IPS DF 4.7 (cell line): ENCODE results near the gene JAKMIP2.

Source experiments
- DNase-seq: peaks from one replicate; pipeline ENCODE4 v3.0.0-alpha.2; 2013; ENCODE audit warnings: low spot score; ENCODE audit errors: extremely low read depth

The JAKMIP2 gene

GRCh38 chr5:147699496-147700088 lies 82.9 kb downstream of the JAKMIP2 start:
- no peak for DNase-seq

- no peak for DNase-seq
These were observed 85.1 kb downstream of the JAKMIP2 start for GRCh38 chr5:147697380-147697779.

GRCh38 chr5:147694772-147695171 lies 87.8 kb downstream of the JAKMIP2 start:
- no peak for DNase-seq

GRCh38 chr5:147693233-147693632 lies 89.3 kb downstream of the JAKMIP2 start:
- DNase-seq: no peak

- no peak for DNase-seq
These were observed 91.4 kb downstream of the JAKMIP2 start for GRCh38 chr5:147691130-147691529.

DNA sequence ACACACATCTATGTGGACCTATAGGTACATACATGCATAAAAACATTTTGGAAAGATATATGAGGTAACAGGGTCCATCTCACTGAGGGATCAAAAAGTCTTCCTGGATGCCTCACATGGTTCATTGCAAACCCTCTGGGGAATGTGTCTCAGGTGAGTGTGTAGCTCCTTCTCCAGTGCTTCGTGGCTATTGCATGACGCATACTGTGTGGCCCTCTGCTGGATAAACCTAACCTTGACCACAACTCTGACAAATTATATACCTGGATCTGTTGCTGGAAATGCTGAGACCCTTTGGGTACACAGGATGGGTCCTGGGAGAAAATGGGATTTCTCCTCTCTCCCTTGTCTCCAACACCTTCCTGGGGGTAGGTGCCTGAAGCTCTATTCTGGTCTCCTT lies 91.9 kb downstream of the JAKMIP2 start:
- DNase-seq: peak; percentile 22

DNA sequence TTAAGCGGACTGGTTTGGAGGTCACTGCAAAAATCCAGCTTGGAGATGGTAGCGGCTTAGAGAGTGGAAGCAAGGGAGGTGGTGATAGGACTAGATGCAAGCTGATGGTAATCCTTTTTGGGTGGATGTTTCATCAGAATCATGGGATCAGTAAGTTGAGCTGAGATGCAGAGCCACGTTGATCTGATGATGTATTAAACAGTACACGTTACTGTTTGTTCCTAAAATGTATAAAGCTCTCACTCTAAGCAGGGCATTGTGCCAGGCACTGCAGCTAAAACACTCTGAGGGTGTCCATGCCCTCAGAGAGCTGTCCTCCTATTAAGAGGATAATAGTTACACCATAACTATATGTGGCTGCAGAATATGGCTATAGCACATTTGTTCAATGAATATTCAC lies 93.1 kb downstream of the JAKMIP2 start:
- no peak for DNase-seq

DNA sequence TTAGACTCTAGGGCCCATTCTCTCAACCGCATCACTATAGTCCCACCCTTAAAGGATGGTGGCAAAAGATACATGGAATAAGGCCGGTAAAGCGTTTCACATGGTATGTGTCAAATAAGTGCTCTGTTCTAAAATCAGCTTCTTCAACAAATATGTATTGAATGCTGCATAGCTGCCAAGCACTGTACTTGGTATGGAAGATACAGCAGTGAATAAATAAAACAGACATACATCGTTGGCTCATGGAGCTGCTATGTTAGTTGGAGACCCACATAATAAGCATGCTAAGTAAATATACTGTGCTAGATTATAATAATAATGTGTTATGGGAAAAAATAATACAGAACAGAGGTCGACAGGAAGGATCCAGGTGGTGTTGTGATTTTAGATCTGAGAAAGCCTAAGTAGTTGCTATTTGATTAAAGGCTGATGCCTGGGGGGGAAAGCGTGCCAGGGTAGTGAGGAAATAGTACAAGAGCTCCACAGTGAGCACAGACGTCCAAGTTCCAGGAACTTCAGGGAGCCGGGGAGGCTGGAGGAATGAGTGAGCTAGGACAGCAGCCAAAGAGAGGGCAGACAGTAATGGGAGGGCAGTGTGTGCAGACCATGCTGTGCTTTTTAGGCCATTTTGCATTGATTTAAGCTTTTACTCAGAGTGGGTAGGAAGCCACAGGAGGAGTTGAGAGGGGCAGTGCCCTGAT lies 93.7 kb downstream of the JAKMIP2 start:
- no peak for DNase-seq

DNA sequence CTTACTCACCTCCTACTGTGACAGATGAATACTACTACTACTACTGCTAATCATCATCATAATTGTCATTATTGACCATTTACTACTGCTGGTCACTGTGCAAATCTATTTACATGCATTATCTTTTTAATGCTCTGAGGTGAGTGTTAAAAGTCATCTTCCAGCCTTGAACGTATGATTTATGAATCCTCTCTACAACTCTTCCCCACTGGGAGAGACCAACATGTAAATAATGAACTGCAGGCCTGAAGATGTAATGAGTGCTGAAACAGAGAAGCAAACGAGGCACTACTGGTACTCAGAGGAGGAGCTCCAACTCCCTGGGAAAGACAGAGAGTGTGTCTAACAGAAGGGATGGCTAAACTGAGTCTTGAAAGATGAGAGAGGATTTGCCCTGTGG lies 95.4 kb downstream of the JAKMIP2 start:
- DNase-seq: no peak

- no peak for DNase-seq
These were observed 96.1 kb downstream of the JAKMIP2 start for GRCh38 chr5:147686421-147686820.

DNA sequence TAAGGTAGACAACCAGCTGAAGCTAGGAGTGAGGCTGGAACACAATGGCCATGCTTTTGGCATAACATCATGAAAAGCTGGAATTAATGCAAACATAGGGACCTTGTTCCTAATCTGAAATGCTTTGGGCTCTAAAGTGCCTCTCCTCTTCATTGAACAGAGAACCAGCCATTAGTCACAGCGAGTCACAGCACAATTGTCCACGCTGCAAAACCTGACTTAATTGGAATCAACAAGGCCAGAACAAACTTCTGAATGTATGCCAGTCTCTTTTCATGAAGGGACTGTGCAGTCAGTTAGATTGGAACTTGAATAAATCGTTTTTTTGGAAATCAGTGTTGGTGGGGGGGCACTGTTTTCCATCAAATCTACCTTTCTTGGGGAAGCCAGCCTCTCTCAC lies 96.5 kb downstream of the JAKMIP2 start:
- DNase-seq: no peak

DNA sequence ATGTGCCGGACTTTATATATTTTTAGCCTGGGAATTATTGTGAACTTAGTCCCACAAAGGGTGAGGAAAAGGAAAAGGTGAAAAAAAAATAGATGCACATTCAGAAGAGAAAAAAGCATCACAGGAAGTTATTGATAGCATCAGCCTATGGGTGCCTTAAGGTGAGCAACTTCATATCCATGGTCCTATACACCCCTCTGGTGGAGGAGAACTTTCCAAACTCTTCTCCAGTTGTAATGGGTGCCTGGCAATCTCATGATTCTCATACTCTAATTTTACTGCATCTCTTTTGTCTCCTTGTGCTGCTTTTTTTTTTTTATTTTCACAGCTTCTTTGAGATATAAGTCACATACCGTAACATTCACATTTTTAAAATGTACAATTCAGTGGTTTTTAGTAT lies 107.4 kb downstream of the JAKMIP2 start:
- no peak for DNase-seq

GRCh38 chr5:147674411-147674810 lies 108.1 kb downstream of the JAKMIP2 start:
- no peak for DNase-seq

GRCh38 chr5:147673791-147674190 lies 108.7 kb downstream of the JAKMIP2 start:
- no peak for DNase-seq

DNA sequence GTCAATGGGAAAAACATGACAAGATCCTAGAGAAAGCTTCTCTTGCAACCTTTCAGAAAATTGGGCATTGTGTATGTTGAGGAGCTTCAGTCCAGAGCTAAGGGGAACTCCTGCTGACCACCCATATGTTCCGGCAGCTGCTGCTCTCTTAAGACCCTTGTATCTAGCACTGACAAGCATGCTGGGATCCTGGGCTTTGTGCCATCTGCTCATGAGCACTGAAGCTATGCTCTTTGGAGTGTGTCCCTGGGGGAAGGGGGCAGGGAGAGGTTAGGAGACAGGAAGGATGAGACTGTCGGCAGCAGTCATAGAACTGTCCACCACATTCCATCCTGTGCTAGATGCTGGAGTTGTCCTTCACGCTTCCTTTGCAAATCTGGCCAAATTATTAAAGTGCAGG lies 109.3 kb downstream of the JAKMIP2 start:
- DNase-seq: no peak

- DNase-seq: no peak
These were observed 111.2 kb downstream of the JAKMIP2 start for GRCh38 chr5:147671365-147671764.

GRCh38 chr5:147670815-147671214 lies 111.7 kb downstream of the JAKMIP2 start:
- no peak for DNase-seq

GRCh38 chr5:147669169-147669869 lies 113.2 kb downstream of the JAKMIP2 start:
- DNase-seq: no peak

DNA sequence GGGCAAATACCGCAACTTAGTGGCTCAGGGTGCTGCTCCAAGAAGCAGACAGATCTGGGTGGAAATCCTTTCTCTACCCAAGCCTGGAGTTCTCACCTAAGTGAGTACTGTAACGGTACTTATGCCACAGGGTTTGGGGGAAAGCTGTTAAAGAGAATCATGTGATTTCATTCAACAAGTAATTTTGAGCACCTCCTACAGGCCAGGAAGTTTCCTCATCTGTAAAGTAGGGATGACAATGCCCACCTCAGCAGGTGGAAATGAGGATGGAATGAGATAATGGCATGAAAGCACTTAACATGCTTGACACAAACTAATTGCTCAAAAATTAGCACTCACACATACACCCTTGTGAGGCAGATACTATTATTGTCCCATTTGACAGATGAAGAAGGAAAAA lies 114.1 kb downstream of the JAKMIP2 start:
- DNase-seq: no peak

DNA sequence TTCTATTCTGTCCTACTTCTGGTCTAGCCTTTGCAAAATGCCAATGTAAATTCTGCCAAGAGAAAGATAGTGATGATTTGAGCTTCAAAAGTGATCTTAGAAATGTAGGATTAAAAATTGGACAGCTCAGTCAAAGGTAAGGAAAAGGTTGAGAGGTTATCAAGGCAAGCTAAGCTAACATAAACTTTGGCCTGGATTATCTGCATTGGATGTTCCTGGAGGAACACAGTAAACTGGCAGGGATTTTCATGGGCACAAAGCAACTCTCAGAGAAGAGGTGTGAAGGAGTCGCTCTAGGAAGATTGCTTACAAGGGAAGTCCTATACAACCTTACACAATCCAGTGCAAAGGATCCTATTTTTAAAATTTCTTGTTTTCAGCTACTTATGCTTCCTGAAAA lies 115.2 kb downstream of the JAKMIP2 start:
- no peak for DNase-seq

GRCh38 chr5:147666419-147666818 lies 116.1 kb downstream of the JAKMIP2 start:
- DNase-seq: no peak

DNA sequence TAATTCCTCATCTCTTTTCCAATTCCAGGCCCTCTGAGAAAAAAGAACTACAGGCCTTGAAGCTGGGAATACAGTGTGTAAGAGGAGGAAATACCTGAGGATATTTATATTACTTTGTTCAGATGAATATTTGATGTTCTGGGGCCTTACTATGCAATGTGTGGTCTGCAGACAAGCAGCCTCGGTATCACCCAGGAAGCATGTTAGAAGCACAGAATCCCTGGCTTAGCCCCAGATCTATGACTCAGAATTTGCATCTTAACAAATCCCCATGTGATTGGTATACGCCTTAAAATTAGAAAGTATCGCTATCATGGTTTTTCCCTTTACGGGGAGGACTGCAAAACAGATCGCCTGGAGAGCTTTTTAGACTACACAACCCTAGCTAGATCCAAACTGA lies 121.0 kb downstream of the JAKMIP2 start:
- no peak for DNase-seq
